PFSK-1 (cell line): ENCODE measurements around the gene FGF14.

Source experiments
- FOXP2 ChIP-seq: optimal IDR thresholded peaks from 2 replicates; pipeline ENCODE3; 2011; ENCODE audit warnings: borderline replicate concordance, control low read depth, inconsistent platforms; ENCODE audit not compliant: insufficient read depth; ENCODE audit errors: extremely low read length, extremely low read depth
- POLR2AphosphoS5 ChIP-seq: IDR thresholded peaks from 2 replicates; pipeline ENCODE4 v1.6.1; 2012; ENCODE audit warnings: low read depth, mild to moderate bottlenecking, control low read depth, low read length, moderate library complexity
- SIN3A ChIP-seq: IDR thresholded peaks from 2 replicates; pipeline ENCODE4 v1.6.1; 2012; ENCODE audit warnings: mild to moderate bottlenecking, low read length, moderate library complexity, borderline replicate concordance; ENCODE audit not compliant: insufficient read depth
- TAF1 ChIP-seq: IDR thresholded peaks from 2 replicates; pipeline ENCODE4 v1.6.1; 2012; ENCODE audit warnings: low read length, control low read depth, borderline replicate concordance; ENCODE audit not compliant: insufficient read depth
- TF ChIP-seq, protein P1 (sequence below), 2 experiments: IDR thresholded peaks; 2 replicates each; pipeline versions ENCODE4 v1.6.1 to v1.8.0; 2011 to 2012; ENCODE audit warnings: low read depth in 2 of 2, low read length in 2 of 2, control low read depth in 1 of 2, inconsistent platforms in 1 of 2, mild to moderate bottlenecking in 1 of 2, moderate library complexity in 1 of 2; ENCODE audit not compliant: insufficient read depth in 1 of 2

FGF14 gene

GRCh38 chr13:102422690-102423089, 20.8 kb upstream of the FGF14 start:
- TF ChIP-seq SIN3A (no peak), TAF1 (no peak), FOXP2 (no peak), POLR2AphosphoS5 (no peak)
- TF ChIP-seq, protein P1, sequence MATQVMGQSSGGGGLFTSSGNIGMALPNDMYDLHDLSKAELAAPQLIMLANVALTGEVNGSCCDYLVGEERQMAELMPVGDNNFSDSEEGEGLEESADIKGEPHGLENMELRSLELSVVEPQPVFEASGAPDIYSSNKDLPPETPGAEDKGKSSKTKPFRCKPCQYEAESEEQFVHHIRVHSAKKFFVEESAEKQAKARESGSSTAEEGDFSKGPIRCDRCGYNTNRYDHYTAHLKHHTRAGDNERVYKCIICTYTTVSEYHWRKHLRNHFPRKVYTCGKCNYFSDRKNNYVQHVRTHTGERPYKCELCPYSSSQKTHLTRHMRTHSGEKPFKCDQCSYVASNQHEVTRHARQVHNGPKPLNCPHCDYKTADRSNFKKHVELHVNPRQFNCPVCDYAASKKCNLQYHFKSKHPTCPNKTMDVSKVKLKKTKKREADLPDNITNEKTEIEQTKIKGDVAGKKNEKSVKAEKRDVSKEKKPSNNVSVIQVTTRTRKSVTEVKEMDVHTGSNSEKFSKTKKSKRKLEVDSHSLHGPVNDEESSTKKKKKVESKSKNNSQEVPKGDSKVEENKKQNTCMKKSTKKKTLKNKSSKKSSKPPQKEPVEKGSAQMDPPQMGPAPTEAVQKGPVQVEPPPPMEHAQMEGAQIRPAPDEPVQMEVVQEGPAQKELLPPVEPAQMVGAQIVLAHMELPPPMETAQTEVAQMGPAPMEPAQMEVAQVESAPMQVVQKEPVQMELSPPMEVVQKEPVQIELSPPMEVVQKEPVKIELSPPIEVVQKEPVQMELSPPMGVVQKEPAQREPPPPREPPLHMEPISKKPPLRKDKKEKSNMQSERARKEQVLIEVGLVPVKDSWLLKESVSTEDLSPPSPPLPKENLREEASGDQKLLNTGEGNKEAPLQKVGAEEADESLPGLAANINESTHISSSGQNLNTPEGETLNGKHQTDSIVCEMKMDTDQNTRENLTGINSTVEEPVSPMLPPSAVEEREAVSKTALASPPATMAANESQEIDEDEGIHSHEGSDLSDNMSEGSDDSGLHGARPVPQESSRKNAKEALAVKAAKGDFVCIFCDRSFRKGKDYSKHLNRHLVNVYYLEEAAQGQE (IDR thresholded peaks at IDR 0.05; ENCODE audit: insufficient read depth in 1 of 2, low read depth in 2 of 2, low read length in 2 of 2), result no peak

- TF ChIP-seq POLR2AphosphoS5, result no peak
- TF ChIP-seq, protein P1 (IDR thresholded peaks at IDR 0.05; ENCODE audit: insufficient read depth in 1 of 2, low read depth in 2 of 2, low read length in 2 of 2), result peak; percentile 58 to 90
Observed at GRCh38 chr13:102405499-102406100, 3.8 kb upstream of the FGF14 start.

GRCh38 chr13:102402290-102402689, 442 bp upstream of the FGF14 start:
- no peak for TF ChIP-seq TAF1
- TF ChIP-seq SIN3A, result no peak
- TF ChIP-seq FOXP2, result no peak
- TF ChIP-seq, protein P1 (IDR thresholded peaks at IDR 0.05; ENCODE audit: insufficient read depth in 1 of 2, low read depth in 2 of 2, low read length in 2 of 2), result no peak
- no peak for TF ChIP-seq POLR2AphosphoS5

GRCh38 chr13:102401265-102401664, 583 bp downstream of the FGF14 start:
- TF ChIP-seq, protein P1 (IDR thresholded peaks at IDR 0.05; ENCODE audit: insufficient read depth in 1 of 2, low read depth in 2 of 2, low read length in 2 of 2), result no peak
- no peak for TF ChIP-seq TAF1
- TF ChIP-seq FOXP2, result no peak
- TF ChIP-seq POLR2AphosphoS5, result no peak
- no peak for TF ChIP-seq SIN3A

DNA sequence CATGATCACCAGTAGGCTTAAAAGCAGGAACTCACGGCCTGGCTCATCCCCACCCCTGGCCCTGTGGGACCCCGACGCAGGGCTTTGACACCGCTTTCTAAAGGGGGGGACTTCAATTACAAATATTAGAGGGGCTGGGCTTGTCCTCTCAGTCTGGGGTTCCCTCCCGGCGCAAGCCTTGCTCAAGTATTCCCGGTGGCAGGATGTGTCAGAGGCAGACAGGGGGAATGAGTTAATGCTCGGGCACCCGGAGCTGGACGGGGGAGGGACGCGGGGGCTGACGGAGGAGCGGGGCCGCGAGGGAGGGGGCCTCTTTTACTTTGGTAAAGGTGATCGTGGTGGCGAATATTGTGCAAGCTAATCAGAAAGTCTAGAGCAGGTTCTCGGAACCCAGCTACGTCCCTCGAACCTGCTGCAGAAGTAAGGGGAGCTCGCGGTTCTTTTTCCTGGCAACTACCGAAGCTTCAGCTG, 1.1 kb downstream of the FGF14 start:
- TF ChIP-seq, protein P1 (IDR thresholded peaks at IDR 0.05; ENCODE audit: insufficient read depth in 1 of 2, low read depth in 2 of 2, low read length in 2 of 2), result no peak
- no peak for TF ChIP-seq POLR2AphosphoS5
- TF ChIP-seq FOXP2, result no peak
- no peak for TF ChIP-seq TAF1
- TF ChIP-seq SIN3A, result no peak
